Frontal cortex (tissue), 4 donors: ENCODE results near the gene TENM4. TPM values are rescaled to one million over a fixed set of nuclear protein-coding genes. Genes with fewer than 3 reads are reported as not detected.

Source experiments
- DNase-seq, 2 donors: peaks; one replicate each; pipeline ENCODE4 v3.0.0; 2012; ENCODE audit warnings: low spot score in 2 of 2
- FAIRE-seq: peaks from 2 replicates; lab custom pipeline; 2012; peaks lifted over from hg19 to GRCh38; lab: Jason Lieb, UNC
- total RNA-seq: library from RNA; depleted of rRNA; stranded (reverse); fragments of >200 nt; gene quantifications from one replicate; pipeline ENCODE4 v1.2.3, GENCODE V29; 2014
- donor health status: control.
- donor health status: control.
- donor health status: control.

Gene TENM4
- total RNA-seq, 1 donor from 2014 or later: 55.0 TPM

DNA sequence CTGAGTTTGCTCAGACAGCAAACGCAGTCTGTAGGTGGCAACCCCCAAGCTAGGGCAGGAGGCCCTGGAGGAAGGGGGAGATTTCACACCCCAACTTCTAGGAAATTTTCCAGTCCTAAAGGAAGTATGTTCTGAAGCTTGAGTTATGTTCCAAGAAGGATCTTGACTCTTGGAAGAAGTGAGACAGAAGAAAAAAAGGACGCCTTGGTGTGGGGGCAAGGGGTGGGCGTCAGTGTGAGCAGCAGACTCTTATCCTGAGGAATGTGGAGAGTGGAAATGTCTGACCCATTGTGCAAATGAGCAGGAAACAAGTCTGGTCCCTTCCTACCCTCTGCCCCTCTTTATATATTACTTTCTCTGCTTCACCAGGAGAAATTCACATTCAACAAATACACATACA is 497.7 kb downstream of the TENM4 start:
- DNase-seq: no peak
- FAIRE-seq: no peak

DNA sequence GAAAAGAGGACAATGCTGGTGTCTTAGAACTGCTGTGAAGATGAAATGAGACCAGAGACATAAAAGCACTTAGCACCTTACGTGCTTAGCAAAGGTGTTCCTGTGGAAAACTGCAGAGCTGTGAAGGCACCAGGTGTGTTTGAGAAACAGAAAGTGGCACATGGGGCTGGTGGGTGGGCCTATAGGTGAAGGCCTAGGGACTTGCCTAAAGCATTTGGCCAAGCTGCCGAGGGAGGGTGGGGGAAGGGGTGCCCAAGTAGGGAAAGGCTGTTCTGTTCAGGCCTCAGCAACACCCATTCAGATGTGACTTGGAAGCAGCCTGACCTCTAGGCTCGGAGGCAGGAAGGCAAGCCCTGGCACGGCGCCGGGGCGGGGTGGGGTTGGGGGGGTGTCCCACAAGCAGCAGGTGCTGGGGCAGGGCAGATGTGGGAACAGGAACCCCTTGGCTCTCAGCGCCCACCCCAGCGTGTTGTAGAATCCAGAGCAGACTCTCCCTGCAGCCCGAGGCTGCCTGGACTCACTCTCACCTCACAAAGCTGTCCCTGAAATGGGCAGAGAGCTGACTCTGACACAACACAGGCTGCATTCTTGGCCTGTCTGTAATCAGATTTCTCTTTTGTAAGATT is 499.5 kb downstream of the TENM4 start:
- no peak for FAIRE-seq

GRCh38 chr11:78940500-78941225 is 500.2 kb downstream of the TENM4 start:
- no peak for DNase-seq
- no peak for FAIRE-seq

More for the DNA sequence above, 499.5 kb downstream of the TENM4 start:
- no peak for DNase-seq

- no peak for FAIRE-seq
- no peak for DNase-seq
These were observed 501.9 kb downstream of the TENM4 start for GRCh38 chr11:78938971-78939370.

GRCh38 chr11:78938036-78938435 is 502.8 kb downstream of the TENM4 start:
- FAIRE-seq (no peak), DNase-seq (no peak)

GRCh38 chr11:78935398-78936068 is 505.3 kb downstream of the TENM4 start:
- FAIRE-seq: no peak
- no peak for DNase-seq

DNA sequence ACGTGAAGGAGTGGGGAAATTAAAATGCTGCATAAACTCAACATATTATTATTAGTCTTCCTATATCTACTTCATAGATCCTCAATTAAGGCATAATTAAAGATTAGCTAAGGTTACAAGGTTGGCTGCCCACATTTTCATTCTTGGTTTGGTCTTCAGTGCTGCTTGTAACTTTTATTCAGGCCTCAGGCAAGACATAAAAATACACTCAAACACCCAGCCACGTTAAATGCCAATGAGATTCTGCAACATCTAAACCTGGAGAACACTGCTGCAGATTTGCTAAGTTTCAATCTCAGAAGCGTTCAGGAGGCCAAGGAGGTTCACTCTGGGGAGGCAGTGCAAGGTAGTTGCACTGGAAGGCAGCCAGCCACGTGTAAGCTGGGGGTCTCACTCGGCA is 507.5 kb downstream of the TENM4 start:
- no peak for DNase-seq
- FAIRE-seq: no peak

DNA sequence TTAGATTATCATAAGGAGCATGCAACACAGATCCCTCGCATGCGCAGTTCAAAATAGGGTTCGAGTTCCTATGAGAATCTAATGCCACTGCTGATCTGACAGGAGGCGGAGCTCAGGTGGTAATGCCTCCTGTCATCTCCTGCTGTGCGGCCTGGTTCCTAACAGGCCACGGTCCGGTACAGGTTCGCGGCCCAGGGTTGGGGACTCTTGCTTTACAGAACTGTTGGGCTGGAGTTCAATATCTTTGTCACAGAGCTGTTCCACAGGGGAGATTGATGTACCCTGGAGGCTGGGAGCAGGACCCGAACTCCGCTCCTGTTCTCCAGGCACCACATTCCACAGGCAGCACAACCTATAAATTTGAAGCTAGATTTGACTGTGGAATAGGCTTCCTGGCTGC is 508.1 kb downstream of the TENM4 start:
- FAIRE-seq: no peak
- DNase-seq: no peak

GRCh38 chr11:78931891-78932290 is 508.9 kb downstream of the TENM4 start:
- FAIRE-seq (no peak), DNase-seq (no peak)

DNA sequence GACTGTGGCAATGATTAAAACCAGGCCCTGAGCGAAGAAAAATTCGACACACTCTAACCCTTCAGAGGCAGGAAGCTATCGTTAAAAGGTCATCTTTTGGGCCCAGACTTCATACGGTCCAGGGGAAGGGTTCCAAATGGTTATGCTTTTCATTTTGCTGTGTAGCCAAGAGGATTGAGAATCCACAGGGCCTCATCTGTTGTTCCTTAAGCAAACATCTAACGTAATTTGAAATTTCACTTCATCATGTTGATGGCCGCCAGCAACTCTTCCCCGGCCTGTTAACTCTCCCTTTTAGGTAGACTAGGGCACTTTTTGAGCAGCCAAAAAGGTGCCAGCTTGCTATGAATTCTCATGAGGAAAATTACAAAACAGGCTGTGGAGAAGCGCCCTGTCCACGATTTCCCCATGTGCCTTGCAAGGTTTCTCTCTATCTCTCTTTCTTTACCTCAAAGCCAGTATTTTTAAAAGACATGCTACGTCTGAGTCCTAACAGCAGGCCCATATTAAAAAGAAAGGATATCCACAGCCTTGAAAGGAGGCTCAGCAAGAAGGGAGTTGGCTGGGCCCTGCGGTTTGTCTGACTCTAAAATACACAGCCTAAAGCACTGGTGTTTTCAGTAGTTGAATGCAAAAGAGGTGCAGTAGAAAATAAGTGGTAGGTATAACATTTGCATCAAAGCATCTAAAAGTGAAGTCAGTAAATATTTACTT is 509.9 kb downstream of the TENM4 start:
- FAIRE-seq: no peak
- no peak for DNase-seq

DNA sequence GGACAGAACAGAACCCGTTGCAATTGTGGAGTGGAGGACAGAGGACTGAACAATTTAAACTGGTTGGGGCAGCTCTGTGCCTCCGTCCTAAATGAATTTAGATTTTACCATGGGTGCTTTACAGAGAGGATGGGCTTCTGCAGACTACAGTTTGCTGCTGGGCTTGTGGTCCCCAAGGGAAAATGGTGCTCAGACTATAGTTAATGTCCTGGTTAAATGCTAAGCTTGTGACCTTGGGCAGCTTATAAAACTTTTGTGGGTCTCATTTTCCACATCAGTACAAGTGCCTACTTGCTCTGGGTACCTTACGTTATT is 511.0 kb downstream of the TENM4 start:
- FAIRE-seq (no peak), DNase-seq (no peak)

- FAIRE-seq (no peak), DNase-seq (no peak)
These were observed 511.5 kb downstream of the TENM4 start for GRCh38 chr11:78929207-78929905.

GRCh38 chr11:78927511-78927910 is 513.3 kb downstream of the TENM4 start:
- FAIRE-seq: no peak
- no peak for DNase-seq

DNA sequence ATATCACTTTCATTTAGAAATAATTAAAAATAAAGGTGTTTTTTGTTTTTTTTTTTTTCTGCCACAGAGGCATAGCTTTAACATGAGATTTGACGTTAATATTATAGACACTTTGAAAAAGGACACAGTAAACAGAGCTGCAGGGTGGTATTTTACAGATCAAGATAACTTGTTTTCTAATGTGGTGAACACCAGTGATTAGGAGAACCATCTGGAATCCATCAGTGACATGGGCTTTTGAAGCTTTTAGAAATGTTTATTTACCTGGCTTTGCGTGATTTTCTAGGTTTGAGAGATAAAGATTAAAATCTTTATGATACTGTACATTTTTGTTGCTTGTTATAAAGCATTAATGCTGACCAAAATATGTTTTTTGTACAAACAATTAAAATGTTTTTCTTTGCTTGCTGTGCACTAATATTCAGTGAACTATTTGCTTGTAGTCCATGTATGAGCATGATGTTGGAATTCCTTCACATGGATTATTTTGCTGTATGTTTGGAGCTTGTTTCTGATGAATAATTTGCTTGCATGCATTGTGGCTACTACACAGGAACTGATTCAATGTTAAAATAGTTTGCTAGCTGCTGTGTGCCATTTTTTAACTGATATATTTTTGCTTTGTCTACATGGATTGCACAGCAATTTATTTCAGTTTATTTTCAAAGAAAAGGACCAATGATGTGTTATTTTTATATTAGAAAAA is 514.0 kb downstream of the TENM4 start:
- DNase-seq (no peak), FAIRE-seq (peak; percentile 21)

- DNase-seq (no peak), FAIRE-seq (no peak)
These were observed 515.4 kb downstream of the TENM4 start for GRCh38 chr11:78925387-78925786.

- DNase-seq: no peak
- FAIRE-seq: no peak
These were observed 517.8 kb downstream of the TENM4 start for GRCh38 chr11:78922859-78923625.

GRCh38 chr11:78921509-78921908 is 519.3 kb downstream of the TENM4 start:
- DNase-seq: no peak
- FAIRE-seq: no peak

DNA sequence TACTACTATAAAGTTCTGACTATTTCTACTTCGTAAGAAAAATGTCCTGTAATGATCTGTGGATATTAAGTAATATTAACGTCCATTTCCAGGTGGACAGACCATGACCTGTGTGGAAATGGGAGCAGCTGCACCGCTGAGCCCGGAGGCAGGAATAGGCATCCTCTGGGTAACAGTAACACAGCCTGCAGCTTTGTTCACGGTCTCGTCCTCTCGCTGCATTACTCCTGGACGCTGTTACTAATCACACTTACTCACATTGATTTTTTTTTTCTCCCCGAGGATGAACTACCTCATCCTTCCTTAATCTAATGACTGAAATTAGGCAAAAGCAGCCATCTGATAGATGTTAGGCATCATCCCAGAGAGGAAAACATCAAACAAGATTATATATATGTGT is 520.5 kb downstream of the TENM4 start:
- FAIRE-seq (no peak), DNase-seq (no peak)

DNA sequence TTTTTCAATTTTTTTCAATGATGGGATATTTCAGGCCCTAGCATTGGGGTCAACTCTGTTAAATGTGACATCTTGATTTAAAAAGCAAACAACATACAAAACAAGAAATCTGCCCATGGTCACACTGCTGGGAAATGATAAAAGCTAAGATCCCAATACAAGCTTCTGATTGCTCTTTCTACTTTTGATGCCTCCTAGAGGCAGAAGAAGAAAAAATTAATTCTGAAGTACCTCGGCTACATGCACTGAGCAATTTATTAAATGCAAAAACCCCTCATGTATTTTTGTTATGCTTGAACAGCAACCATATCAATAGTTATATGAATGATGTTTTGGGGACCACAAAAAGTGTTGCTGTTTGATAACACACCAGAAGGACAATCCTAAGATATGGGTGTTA is 524.1 kb downstream of the TENM4 start:
- no peak for FAIRE-seq
- DNase-seq: no peak
